HepG2 (cell line): ENCODE results near the gene NUDT9. TPM values are rescaled to one million over a fixed set of nuclear protein-coding genes. Genes with fewer than 3 reads are reported as not detected.

Experiments
- EHMT2 ChIP-seq: fragments of 200-600 bp; sonication (generic); IDR thresholded peaks from 2 replicates; pipeline ENCODE4 v1.7.0; 2017; ENCODE audit warnings: antibody characterized with exemption, low read depth, low read length, borderline replicate concordance
- HES4 ChIP-seq: sonication (generic); formaldehyde crosslinking; IDR thresholded peaks from 2 replicates; pipeline ENCODE4 v1.9.0; 2021; ENCODE audit warnings: mild to moderate bottlenecking, missing genetic modification reagents, borderline replicate concordance
- HNF4G ChIP-seq, 2 experiments: sonication (generic) in 1 of 2; formaldehyde crosslinking in 1 of 2; IDR thresholded peaks; 2 replicates each; pipeline versions ENCODE4 v1.4.0 to v1.6.1; 2011 to 2020; ENCODE audit warnings: borderline replicate concordance in 2 of 2, low read depth in 2 of 2, mild to moderate bottlenecking in 2 of 2, low read length in 1 of 2, missing genetic modification reagents in 1 of 2, moderate library complexity in 1 of 2
- KDM3A ChIP-seq: IDR thresholded peaks from 2 replicates; pipeline ENCODE4 v1.6.1; 2018; ENCODE audit warnings: low read depth, missing compliant biosample characterization
- KLF12 ChIP-seq: sonication (generic); formaldehyde crosslinking; IDR thresholded peaks from 2 replicates; pipeline ENCODE4 v1.4.0; 2020; ENCODE audit warnings: missing genetic modification reagents, borderline replicate concordance
- MAFK ChIP-seq, 2 experiments: IDR thresholded peaks in 1 of 2; conservative IDR thresholded peaks in 1 of 2; 2 replicates each; pipeline ENCODE4 v1.6.1; 2011; ENCODE audit warnings: improper control_type of control experiment in 2 of 2, low read length in 2 of 2
- NPAS2 ChIP-seq: sonication (generic); formaldehyde crosslinking; IDR thresholded peaks from 2 replicates; pipeline ENCODE4 v1.8.0; 2022; ENCODE audit warnings: mild to moderate bottlenecking, missing genetic modification reagents, borderline replicate concordance
- ONECUT2 ChIP-seq: sonication (generic); formaldehyde crosslinking; IDR thresholded peaks from 2 replicates; pipeline ENCODE4 v1.4.0; 2020; ENCODE audit warnings: missing genetic modification reagents
- PLRG1 ChIP-seq: fragments of 450-650 bp; conservative IDR thresholded peaks from 2 replicates; pipeline ENCODE4 v1.6.1; 2016
- POGZ ChIP-seq: sonication (generic); formaldehyde crosslinking; IDR thresholded peaks from 2 replicates; pipeline ENCODE4 v1.4.0; 2020; ENCODE audit warnings: mild to moderate bottlenecking, missing genetic modification reagents
- RARG ChIP-seq: sonication (generic); formaldehyde crosslinking; IDR thresholded peaks from 2 replicates; pipeline ENCODE4 v1.4.0; 2020; ENCODE audit warnings: low read depth, mild to moderate bottlenecking, missing genetic modification reagents
- SAP130 ChIP-seq: IDR thresholded peaks from 2 replicates; pipeline ENCODE4 v1.6.1; 2016; ENCODE audit warnings: low read depth
- SPEN ChIP-seq: sonication (generic); formaldehyde crosslinking; IDR thresholded peaks from 2 replicates; pipeline ENCODE4 v1.5.1; 2020; ENCODE audit warnings: low read depth, mild to moderate bottlenecking, missing genetic modification reagents
- SYNCRIP ChIP-seq: fragments of 200-400 bp; formaldehyde crosslinking; IDR thresholded peaks from 2 replicates; pipeline ENCODE4 v1.6.1; 2018; ENCODE audit warnings: mild to moderate bottlenecking, low read depth, low read length; ENCODE audit not compliant: insufficient read depth
- ZC3H13 ChIP-seq: sonication (generic); formaldehyde crosslinking; IDR thresholded peaks from 2 replicates; pipeline ENCODE4 v1.8.1; 2023; ENCODE audit warnings: mild to moderate bottlenecking, missing genetic modification reagents, moderate library complexity
- ZNF3 ChIP-seq: IDR thresholded peaks from 2 replicates; pipeline ENCODE4 v1.7.0; 2017; ENCODE audit warnings: inconsistent platforms
- ZNF512B ChIP-seq: sonication (generic); formaldehyde crosslinking; IDR thresholded peaks from 2 replicates; pipeline ENCODE4 v1.5.1; 2020; ENCODE audit warnings: missing genetic modification reagents, mild to moderate bottlenecking, borderline replicate concordance
- ZNF563 ChIP-seq: sonication (generic); formaldehyde crosslinking; IDR thresholded peaks from 2 replicates; pipeline ENCODE4 v1.8.0; 2022; ENCODE audit warnings: mild to moderate bottlenecking, moderate library complexity, missing genetic modification reagents
- ZNF614 ChIP-seq: IDR thresholded peaks from 2 replicates; pipeline ENCODE4 v1.6.1; 2018; ENCODE audit warnings: missing biosample characterization, missing genetic modification reagents, inconsistent platforms, borderline replicate concordance
- ZNF891 ChIP-seq: sonication (generic); formaldehyde crosslinking; IDR thresholded peaks from 2 replicates; pipeline ENCODE4 v1.5.0; 2020; ENCODE audit warnings: mild to moderate bottlenecking, missing genetic modification reagents
- ZSCAN5A ChIP-seq: sonication (generic); formaldehyde crosslinking; IDR thresholded peaks from 2 replicates; pipeline ENCODE4 v1.8.0; 2022; ENCODE audit warnings: mild to moderate bottlenecking, missing genetic modification reagents, borderline replicate concordance
- polyA plus RNA-seq, 8 experiments: library from polyadenylated mRNA; depleted of rRNA in 3 of 8; stranded (reverse) in 7 of 8; unstranded in 1 of 8; fragments of >200 nt; fragmentation: Illumina TruSeq in 4 of 8; extraction: Trizol in 4 of 8; gene quantifications; 2 replicates each; pipeline versions ENCODE4 v1.2.1 to v1.2.3, GENCODE V29; 2011 to 2016; ENCODE audit warnings: low read depth in 4 of 8, missing spikeins in 1 of 8, mixed read lengths in 1 of 8; ENCODE audit not compliant: insufficient read depth in 1 of 8
- total RNA-seq, 5 experiments: library from RNA; depleted of rRNA; stranded (reverse); fragments of >200 nt; fragmentation: Illumina TruSeq; extraction: Trizol; gene quantifications; 2 replicates each; pipeline ENCODE4 v1.2.3, GENCODE V29; 2016; ENCODE audit warnings: low read depth in 1 of 5
- TF ChIP-seq, protein P1 (sequence below): sonication (generic); formaldehyde crosslinking; IDR thresholded peaks from 2 replicates; pipeline ENCODE4 v1.4.0; 2020; ENCODE audit warnings: mild to moderate bottlenecking, missing genetic modification reagents
- TF ChIP-seq, protein P2 (sequence below): sonication (generic); formaldehyde crosslinking; IDR thresholded peaks from 2 replicates; pipeline ENCODE4 v1.8.0; 2022; ENCODE audit warnings: missing genetic modification reagents, mild to moderate bottlenecking, borderline replicate concordance

NUDT9 gene
- total and polyA plus RNA-seq, 2 of the 13 experiments (the other 11 are each of a cell fraction or from before 2014, with no cell fraction given) = 10.4 to 12.3 TPM

GRCh38 chr4:87375719-87376291 is 46.6 kb upstream of the NUDT9 start (continued):
- TF ChIP-seq ZNF891 (no peak), ZSCAN5A (no peak), ZNF614 (no peak), KDM3A (CRISPR knock-in tag) (0 out of 2 replicates have a peak, but pooled peaks have one; percentile 21), HES4 (CRISPR knock-in tag) (no peak), PLRG1 (no peak), POGZ (CRISPR knock-in tag) (no peak), ZNF3 (CRISPR knock-in tag) (no peak), HNF4G (IDR thresholded peaks at IDR 0.05; ENCODE audit: borderline replicate concordance, low read depth, low read length) (peak; percentile 90), HNF4G (CRISPR knock-in tag; IDR thresholded peaks at IDR 0.05; ENCODE audit: borderline replicate concordance, low read depth) (no peak), ZNF563 (CRISPR knock-in tag) (no peak), ZC3H13 (CRISPR knock-in tag) (no peak), RARG (CRISPR knock-in tag) (no peak), NPAS2 (CRISPR knock-in tag) (no peak), SYNCRIP (no peak), SAP130 (0 out of 2 replicates have a peak, but pooled peaks have one; percentile 23), SPEN (CRISPR knock-in tag) (no peak), ZNF512B (CRISPR knock-in tag) (no peak), ONECUT2 (CRISPR knock-in tag) (no peak), KLF12 (no peak), MAFK (conservative IDR thresholded peaks at IDR 0.05 in 1 of 2, IDR thresholded peaks at IDR 0.05 in 1 of 2; ENCODE audit: low read length in 2 of 2) (no peak), EHMT2 (no peak)
- TF ChIP-seq, protein P1, sequence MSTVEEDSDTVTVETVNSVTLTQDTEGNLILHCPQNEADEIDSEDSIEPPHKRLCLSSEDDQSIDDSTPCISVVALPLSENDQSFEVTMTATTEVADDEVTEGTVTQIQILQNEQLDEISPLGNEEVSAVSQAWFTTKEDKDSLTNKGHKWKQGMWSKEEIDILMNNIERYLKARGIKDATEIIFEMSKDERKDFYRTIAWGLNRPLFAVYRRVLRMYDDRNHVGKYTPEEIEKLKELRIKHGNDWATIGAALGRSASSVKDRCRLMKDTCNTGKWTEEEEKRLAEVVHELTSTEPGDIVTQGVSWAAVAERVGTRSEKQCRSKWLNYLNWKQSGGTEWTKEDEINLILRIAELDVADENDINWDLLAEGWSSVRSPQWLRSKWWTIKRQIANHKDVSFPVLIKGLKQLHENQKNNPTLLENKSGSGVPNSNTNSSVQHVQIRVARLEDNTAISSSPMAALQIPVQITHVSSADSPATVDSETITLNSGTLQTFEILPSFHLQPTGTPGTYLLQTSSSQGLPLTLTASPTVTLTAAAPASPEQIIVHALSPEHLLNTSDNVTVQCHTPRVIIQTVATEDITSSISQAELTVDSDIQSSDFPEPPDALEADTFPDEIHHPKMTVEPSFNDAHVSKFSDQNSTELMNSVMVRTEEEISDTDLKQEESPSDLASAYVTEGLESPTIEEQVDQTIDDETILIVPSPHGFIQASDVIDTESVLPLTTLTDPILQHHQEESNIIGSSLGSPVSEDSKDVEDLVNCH (CRISPR knock-in tag) = no peak
- TF ChIP-seq, protein P2, sequence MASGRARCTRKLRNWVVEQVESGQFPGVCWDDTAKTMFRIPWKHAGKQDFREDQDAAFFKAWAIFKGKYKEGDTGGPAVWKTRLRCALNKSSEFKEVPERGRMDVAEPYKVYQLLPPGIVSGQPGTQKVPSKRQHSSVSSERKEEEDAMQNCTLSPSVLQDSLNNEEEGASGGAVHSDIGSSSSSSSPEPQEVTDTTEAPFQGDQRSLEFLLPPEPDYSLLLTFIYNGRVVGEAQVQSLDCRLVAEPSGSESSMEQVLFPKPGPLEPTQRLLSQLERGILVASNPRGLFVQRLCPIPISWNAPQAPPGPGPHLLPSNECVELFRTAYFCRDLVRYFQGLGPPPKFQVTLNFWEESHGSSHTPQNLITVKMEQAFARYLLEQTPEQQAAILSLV = no peak
